ENCODE results near the gene CROCC2. TPM values are rescaled to one million over a fixed set of nuclear protein-coding genes. Genes with fewer than 3 reads are reported as not detected.

The CROCC2 gene
- polyA plus RNA-seq, 2 of the 4 experiments (the other 2 are of a cell fraction) = not detected

DNA sequence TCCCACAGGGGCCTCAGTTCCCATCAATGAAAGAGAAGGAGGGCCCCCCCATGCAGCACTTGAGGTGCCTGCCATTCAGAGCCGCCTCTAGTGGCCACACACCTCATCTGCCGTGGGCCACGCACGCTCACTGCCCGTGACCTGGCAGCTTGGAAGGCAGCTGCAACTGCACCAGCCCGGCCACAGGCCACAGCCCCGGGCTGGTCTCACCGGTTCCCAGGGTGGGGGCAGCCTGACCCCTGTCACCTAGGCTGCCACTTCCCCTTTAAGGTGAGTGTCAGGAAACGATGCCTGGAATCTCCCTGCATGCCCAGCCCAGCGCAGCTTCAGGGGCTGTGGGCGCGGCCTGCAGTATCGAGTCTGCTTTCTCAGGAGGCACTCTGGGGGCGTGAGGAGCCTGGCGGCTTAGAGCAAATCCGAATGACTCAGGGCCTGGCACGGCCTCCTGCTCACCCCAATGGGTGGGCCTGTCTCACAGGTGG lies 12.7 kb upstream of the CROCC2 start (continued):
- TF ChIP-seq, protein P1, sequence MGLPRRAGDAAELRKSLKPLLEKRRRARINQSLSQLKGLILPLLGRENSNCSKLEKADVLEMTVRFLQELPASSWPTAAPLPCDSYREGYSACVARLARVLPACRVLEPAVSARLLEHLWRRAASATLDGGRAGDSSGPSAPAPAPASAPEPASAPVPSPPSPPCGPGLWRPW (IDR thresholded peaks at IDR 0.05) = no peak
- TF ChIP-seq MAFK (IDR thresholded peaks at IDR 0.05; ENCODE audit: partially characterized antibody) (no peak), ZFP36 (IDR thresholded peaks at IDR 0.05; ENCODE audit: borderline replicate concordance, partially characterized antibody) (no peak), KDM5A (IDR thresholded peaks at IDR 0.05) (no peak), RFX5 (IDR thresholded peaks at IDR 0.05) (no peak)

DNA sequence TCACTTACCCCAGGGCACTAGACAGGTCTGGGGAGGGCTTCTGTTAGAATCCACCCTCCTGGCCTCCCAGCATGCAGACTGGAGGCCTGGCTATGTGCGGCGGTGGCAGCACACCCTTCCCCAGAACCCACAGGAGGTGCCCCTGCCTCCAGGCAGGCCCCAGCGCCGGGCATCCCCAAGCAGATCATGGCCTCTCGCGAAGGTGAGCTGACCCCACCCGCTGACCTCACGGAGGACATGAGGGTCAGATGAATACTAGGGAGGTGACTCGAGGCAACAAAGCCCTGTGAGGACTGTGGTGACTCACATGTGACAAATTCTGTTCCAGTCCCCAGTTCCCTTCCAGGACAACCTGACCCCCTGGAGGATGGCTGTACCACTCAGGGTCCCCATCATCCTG lies 12.1 kb upstream of the CROCC2 start:
- POLR2A ChIA-PET = no interaction called here

DNA sequence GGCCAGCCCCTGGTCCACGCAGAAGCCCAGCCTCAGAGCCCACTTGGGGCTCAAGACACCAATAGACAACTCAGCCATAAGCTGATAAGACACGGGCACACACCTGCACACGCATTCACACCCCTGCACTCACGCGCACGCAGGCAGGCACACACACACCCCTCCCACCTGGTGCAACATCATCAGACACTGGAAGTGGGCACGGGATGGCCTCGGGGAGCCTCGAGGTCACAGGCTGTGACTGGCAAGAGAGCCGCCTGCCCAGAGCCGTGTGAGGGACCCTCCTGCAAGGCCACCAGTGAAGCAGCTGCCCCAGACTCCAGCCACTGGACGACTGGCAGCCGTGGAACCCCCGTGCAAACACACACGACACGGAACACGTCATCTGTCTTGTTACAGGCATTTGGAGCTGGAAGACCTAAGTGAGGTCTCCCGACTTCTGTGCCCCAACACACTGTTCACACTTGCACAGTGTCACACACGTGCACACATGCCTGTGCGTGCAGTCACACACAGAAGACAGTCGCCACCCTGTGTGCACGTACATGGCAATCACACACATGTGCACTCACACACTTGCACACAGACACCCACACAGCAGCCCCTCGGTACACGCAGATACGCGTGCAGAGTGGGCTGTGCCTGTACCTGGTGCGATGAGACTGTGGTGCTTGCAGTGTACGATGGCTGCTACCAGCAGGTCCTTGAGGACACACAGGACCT lies 11.1 kb upstream of the CROCC2 start:
- WGBS (ENCODE audit: missing lambda C conversion rate) = 86% methylated on average over 24 of the region's 28 CpGs
- no peak overlapping the region for H3K4me3 ChIP-seq
- no peak overlapping the region for H3K4me2 ChIP-seq
- POLR2A ChIA-PET = no interaction called here
- no peak for ATAC-seq
- no peak for FAIRE-seq
- no peak overlapping the region for H3K27ac ChIP-seq
- H3K4me1 ChIP-seq = peaks cover 21% of the 10 kb centered on the region
- CTCF ChIA-PET = interaction anchor here (1.4 kb wide), 1 partner anchor 20 kb away, joined by 4 read pairs; no protein-coding TSS in a partner anchor
- no peaks in the 10 kb centered on the region for H3K9me3 ChIP-seq
- TF ChIP-seq EHF (CRISPR knock-in tag; IDR thresholded peaks at IDR 0.05) (no peak), HOXB13 (CRISPR knock-in tag; IDR thresholded peaks at IDR 0.05; ENCODE audit: low read depth) (no peak), RARB (CRISPR knock-in tag; IDR thresholded peaks at IDR 0.05) (no peak), JUNB (IDR thresholded peaks at IDR 0.05) (no peak), MYC (IDR thresholded peaks at IDR 0.05; ENCODE audit: borderline replicate concordance, low read length) (no peak), KDM5A (IDR thresholded peaks at IDR 0.05) (no peak)
- TF ChIP-seq, protein P2, sequence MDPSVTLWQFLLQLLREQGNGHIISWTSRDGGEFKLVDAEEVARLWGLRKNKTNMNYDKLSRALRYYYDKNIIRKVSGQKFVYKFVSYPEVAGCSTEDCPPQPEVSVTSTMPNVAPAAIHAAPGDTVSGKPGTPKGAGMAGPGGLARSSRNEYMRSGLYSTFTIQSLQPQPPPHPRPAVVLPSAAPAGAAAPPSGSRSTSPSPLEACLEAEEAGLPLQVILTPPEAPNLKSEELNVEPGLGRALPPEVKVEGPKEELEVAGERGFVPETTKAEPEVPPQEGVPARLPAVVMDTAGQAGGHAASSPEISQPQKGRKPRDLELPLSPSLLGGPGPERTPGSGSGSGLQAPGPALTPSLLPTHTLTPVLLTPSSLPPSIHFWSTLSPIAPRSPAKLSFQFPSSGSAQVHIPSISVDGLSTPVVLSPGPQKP (IDR thresholded peaks at IDR 0.05; ENCODE audit: low read depth, low read length) = no peak
- TF ChIP-seq, protein P3, sequence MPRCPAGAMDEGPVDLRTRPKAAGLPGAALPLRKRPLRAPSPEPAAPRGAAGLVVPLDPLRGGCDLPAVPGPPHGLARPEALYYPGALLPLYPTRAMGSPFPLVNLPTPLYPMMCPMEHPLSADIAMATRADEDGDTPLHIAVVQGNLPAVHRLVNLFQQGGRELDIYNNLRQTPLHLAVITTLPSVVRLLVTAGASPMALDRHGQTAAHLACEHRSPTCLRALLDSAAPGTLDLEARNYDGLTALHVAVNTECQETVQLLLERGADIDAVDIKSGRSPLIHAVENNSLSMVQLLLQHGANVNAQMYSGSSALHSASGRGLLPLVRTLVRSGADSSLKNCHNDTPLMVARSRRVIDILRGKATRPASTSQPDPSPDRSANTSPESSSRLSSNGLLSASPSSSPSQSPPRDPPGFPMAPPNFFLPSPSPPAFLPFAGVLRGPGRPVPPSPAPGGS (IDR thresholded peaks at IDR 0.05) = no peak
- no peak for DNase-seq (ENCODE audit: low read depth in 1 of 2, low spot score in 1 of 2)

More for the DNA sequence above, 12.1 kb upstream of the CROCC2 start:
- CTCF ChIA-PET = interaction anchor here (1.4 kb wide), 1 partner anchor 21 kb away, joined by 4 read pairs; no protein-coding TSS in a partner anchor
- Histone ChIP-seq H3K4me1 (peaks cover 21% of the 10 kb centered on the region), H3K4me2 (no peak overlapping the region), H3K4me3 (no peak overlapping the region), H3K27ac (peak overlapping the region in 1 of 2 experiments; percentile 32; a peak in 1 of 6 replicates), H3K9me3 (no peaks in the 10 kb centered on the region)
- DNase-seq (ENCODE audit: low read depth in 1 of 2, low spot score in 1 of 2) (no peak), FAIRE-seq (no peak), ATAC-seq (no peak)
- 0% methylated on average over 1 of the region's 9 CpGs for WGBS (ENCODE audit: missing lambda C conversion rate)
- no peak for TF ChIP-seq KDM5A (IDR thresholded peaks at IDR 0.05)
- no peak for TF ChIP-seq BHLHE40 (IDR thresholded peaks at IDR 0.05; ENCODE audit: low read depth, low read length)
- no peak for TF ChIP-seq MAZ (IDR thresholded peaks at IDR 0.05; ENCODE audit: borderline replicate concordance, low read depth, low read length)
- no peak for TF ChIP-seq RNF2 (IDR thresholded peaks at IDR 0.05; ENCODE audit: borderline replicate concordance, low read depth)
- TF ChIP-seq POLR2AphosphoS2 (conservative IDR thresholded peaks at IDR 0.05; ENCODE audit: low read length) = no peak
- TF ChIP-seq RCOR1 (IDR thresholded peaks at IDR 0.05; ENCODE audit: low read depth, low read length) = no peak
- no peak for TF ChIP-seq RFX5 (IDR thresholded peaks at IDR 0.05)
- TF ChIP-seq NPAS2 (CRISPR knock-in tag; IDR thresholded peaks at IDR 0.05; ENCODE audit: borderline replicate concordance) = no peak
- no peak for TF ChIP-seq ESRRA (IDR thresholded peaks at IDR 0.05; ENCODE audit: borderline replicate concordance, low read length)
- no peak for TF ChIP-seq JUN (IDR thresholded peaks at IDR 0.05)
